Fibroblast of skin of left quadriceps (primary cell): ENCODE data around the gene IL18BP.

Source experiments
- DNase-seq, 2 experiments: peaks; one replicate each; pipeline ENCODE4 v3.0.0-alpha.2; 2013; ENCODE audit warnings: low read depth in 2 of 2

Gene IL18BP

GRCh38 chr11:72045849-72046248, 47.1 kb downstream of the IL18BP start:
- DNase-seq, result no peak

- DNase-seq, result no peak
These were observed 50.2 kb downstream of the IL18BP start for GRCh38 chr11:72048766-72049460.
